GM10248 (cell line): ENCODE data around the gene PTCD1.

Source experiments
- CTCF ChIA-PET: fragments of 300-600 bp; sonication (Branson Sonifier 250); formaldehyde crosslinking; extraction: SDS; loops from one replicate; lab custom pipeline; 2021; ENCODE audit warnings: antibody characterized with exemption; lab: Yijun Ruan, JAX
- POLR2A ChIA-PET: fragments of 350-650 bp; sonication (Branson Sonifier 250); formaldehyde crosslinking; extraction: SDS; loops from one replicate; lab custom pipeline; 2020; ENCODE audit warnings: antibody characterized with exemption; lab: Yijun Ruan, JAX
- DNase-seq: peaks from one replicate; pipeline ENCODE4 v3.0.0; 2012; ENCODE audit errors: extremely low spot score
- TF ChIP-seq, protein P1 (sequence below): IDR thresholded peaks from 2 replicates; pipeline ENCODE4 v1.5.1; 2012; ENCODE audit warnings: mild to moderate bottlenecking, low read depth; ENCODE audit errors: extremely low read depth, missing control alignments, control extremely low read depth

The PTCD1 gene

DNA sequence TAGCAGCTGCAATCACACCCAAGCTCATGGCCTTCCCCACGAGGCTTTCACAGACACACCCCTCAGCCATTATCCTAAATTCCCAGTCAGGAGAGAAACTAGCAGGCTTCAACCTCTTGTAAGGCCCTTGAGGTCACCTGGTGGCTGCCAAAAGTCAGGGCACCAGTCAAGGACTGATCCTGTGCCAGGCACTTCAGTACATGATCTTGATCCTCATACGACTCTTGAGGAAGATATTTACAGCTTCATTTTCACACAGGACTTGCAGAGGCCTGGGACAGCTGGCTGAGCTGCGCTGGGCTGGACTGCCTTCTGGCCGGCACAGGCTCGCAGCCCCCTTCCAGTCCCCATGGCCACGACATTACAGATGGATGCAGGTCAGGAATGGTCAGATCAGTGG lies 39.0 kb downstream of the PTCD1 start:
- DNase-seq: no peak
- POLR2A ChIA-PET: interaction anchor here (0.6 to 3.0 kb wide), 2 partner anchors 10 to 76 kb away, joined by 3 to 16 read pairs; partner anchors contain the start of genes BUD31 and PDAP1
- CTCF ChIA-PET: interaction anchor here (1.2 to 2.3 kb wide), 4 partner anchors 8 to 87 kb away, joined by 3 to 17 read pairs (median 4); partner anchors contain the start of genes BUD31 and PDAP1
- TF ChIP-seq, protein P1, sequence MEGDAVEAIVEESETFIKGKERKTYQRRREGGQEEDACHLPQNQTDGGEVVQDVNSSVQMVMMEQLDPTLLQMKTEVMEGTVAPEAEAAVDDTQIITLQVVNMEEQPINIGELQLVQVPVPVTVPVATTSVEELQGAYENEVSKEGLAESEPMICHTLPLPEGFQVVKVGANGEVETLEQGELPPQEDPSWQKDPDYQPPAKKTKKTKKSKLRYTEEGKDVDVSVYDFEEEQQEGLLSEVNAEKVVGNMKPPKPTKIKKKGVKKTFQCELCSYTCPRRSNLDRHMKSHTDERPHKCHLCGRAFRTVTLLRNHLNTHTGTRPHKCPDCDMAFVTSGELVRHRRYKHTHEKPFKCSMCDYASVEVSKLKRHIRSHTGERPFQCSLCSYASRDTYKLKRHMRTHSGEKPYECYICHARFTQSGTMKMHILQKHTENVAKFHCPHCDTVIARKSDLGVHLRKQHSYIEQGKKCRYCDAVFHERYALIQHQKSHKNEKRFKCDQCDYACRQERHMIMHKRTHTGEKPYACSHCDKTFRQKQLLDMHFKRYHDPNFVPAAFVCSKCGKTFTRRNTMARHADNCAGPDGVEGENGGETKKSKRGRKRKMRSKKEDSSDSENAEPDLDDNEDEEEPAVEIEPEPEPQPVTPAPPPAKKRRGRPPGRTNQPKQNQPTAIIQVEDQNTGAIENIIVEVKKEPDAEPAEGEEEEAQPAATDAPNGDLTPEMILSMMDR: no peak

- ChIA-PET POLR2A (interaction anchor here (0.8 to 3.0 kb wide), 2 partner anchors 9 to 10 kb away, joined by 4 to 16 read pairs; partner anchors contain the start of genes BUD31 and PDAP1), CTCF (interaction anchor here (0.7 to 2.3 kb wide), 4 partner anchors 9 to 32 kb away, joined by 3 to 17 read pairs (median 5); partner anchors contain the start of genes BUD31 and PDAP1)
- no peak for DNase-seq
- TF ChIP-seq, protein P1: no peak
These were observed 39.6 kb downstream of the PTCD1 start for GRCh38 chr7:99398891-99399445.

DNA sequence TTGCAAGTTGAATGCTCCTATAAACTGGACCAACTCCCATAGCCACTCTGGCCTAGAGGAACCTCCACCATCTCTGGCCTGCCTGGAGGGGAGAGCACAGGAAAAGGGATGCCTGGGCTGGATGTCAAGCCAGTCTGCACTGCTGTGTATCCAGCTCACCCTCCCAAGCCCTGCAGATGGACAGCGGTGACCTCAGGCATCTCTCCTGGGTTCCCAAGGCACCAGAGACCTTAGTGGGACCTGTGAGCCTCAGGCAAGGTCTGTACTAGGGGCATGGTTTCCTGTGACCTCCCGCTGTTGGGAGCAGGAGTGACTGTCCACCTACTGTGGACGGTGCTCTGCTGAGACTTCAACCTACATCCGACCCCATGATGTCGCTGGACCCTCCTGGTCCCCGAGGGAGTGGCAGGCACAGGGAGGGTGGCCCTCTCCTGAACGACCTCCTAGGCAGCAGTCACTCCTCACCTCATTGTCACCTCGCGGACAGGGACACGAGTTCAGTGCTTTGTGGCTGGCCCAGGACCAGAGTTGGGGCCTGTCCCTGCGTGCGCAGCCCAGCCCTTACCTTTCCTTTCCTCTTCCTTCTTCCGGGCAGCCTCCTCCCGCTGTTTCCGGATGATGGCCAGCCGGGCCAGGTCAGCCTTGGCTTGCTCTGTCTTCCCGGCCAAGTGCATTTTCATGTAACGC lies 41.2 kb downstream of the PTCD1 start:
- TF ChIP-seq, protein P1: no peak
- ChIA-PET CTCF (interaction anchor here (1.7 to 2.3 kb wide), 2 partner anchors 10 kb away, joined by 6 to 17 read pairs; partner anchors contain the start of genes BUD31 and PDAP1), POLR2A (no interaction called here)
- DNase-seq: no peak

- TF ChIP-seq, protein P1: no peak
- POLR2A ChIA-PET: no interaction called here
- CTCF ChIA-PET: no interaction called here
- DNase-seq: no peak
These were observed 41.9 kb downstream of the PTCD1 start for GRCh38 chr7:99396418-99397296.

DNA sequence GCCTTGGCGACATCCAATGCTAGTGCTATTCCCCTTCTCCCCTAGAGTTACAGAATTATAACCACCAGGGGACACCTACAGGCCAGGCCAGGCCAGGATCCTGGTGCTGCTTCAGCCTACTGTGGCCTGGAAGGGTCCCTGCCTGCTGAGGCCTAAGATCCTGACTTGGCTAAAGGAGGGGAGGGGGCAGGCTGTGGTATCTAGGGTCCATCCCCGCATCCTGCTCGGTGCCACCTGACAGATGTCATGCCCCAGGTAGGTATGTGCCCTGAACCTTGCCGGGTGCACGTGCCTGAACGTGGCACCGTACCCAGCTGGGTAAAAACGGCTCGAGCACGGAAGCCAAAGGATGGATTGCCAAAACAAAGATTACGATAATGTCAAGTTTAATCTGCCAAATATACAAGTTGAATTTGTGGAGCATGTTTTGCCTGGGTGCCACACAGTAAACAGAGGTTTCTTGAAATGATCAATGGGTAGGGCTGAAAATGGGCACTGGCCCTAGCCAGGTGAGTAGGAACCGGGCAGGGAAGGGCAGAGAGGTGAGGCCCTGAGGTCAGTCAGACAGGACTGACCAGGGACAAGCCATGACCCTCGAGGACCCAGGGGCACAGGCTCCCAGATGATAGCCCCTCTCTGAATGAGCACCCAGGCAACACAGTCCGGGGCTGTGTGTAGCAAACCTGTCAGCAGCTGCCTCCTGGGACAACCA lies 42.8 kb downstream of the PTCD1 start:
- ChIA-PET CTCF (no interaction called here), POLR2A (no interaction called here)
- no peak for DNase-seq
- TF ChIP-seq, protein P1: no peak

DNA sequence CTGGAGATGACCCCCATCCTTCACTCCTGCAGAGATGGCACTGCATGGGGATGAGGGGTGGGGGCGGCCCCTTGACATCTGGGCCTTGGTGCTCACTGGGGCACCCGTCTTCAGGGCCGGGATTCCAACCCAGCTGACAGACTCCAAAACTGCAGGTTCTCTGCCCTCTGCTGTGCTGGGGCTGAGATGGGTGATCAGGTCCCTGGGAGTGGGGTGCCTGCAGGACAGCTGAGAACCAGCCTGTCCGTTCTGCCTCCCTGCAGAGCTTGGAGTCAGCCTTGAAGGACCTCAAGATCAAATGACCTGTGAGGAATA lies 44.5 kb downstream of the PTCD1 start:
- no peak for DNase-seq
- ChIA-PET POLR2A (interaction anchor here (0.5 kb wide), 1 partner anchor 33 kb away, joined by 5 read pairs; no protein-coding TSS in a partner anchor), CTCF (interaction anchor here (0.8 to 1.8 kb wide), 3 partner anchors 9 to 15 kb away, joined by 3 to 5 read pairs (median 3); no protein-coding TSS in a partner anchor)
- TF ChIP-seq, protein P1: no peak
